HepG2 (cell line): Measurements from ENCODE around the gene CAMK2D. TPM values are rescaled to one million over a fixed set of nuclear protein-coding genes. Genes with fewer than 3 reads are reported as not detected.

Source experiments
- ATAC-seq: fragments of 200-7000 bp; cut with Tn5 transposase; 3 replicates; pipeline ENCODE4 v1.9.1; 2020; ENCODE audit warnings: mild to moderate bottlenecking, moderate library complexity
- BruUV-seq: library from RNA; stranded (reverse); fragments of 400-500 nt; replicated peaks from 2 replicates; lab custom pipeline; 2021; lab: Mats Ljungman, UMichigan
- CTCF ChIA-PET: fragments of 300-600 bp; formaldehyde crosslinking; extraction: SDS; loops from one replicate; lab custom pipeline; 2021; ENCODE audit warnings: low total read pairs, inconsistent platforms, low intra/inter-chr PET ratio; lab: Yijun Ruan, JAX
- POLR2A ChIA-PET: fragments of 350-600 bp; sonication (Branson Sonifier 250); formaldehyde crosslinking; loops from one replicate; lab custom pipeline; 2020; ENCODE audit warnings: antibody characterized with exemption, inconsistent platforms; lab: Yijun Ruan, JAX
- DNase-seq: peaks from one replicate; pipeline ENCODE4 v3.0.0-alpha.2; 2015; ENCODE audit warnings: low spot score
- FAIRE-seq: peaks from 3 replicates; lab custom pipeline; 2011; peaks lifted over from hg19 to GRCh38; lab: Jason Lieb, UNC
- H2AFZ ChIP-seq: one replicate; pipeline ENCODE4 v1.6.1; 2011; ENCODE audit warnings: low read length, inconsistent platforms
- H3K27ac ChIP-seq: fragments of 300-600 bp; 3 replicates; pipeline ENCODE4 v1.8.0; 2011; ENCODE audit warnings: mixed run types, mild to moderate bottlenecking, mixed read lengths, low read length, inconsistent platforms; ENCODE audit not compliant: insufficient read depth; ENCODE audit errors: extremely low read length
- H3K27me3 ChIP-seq, 2 experiments: fragments of 200-600 bp in 1 of 2; 2 replicates in 1 of 2; 3 replicates in 1 of 2; pipeline versions ENCODE4 v1.6.0 to v1.8.0; 2011; ENCODE audit warnings: low read length in 2 of 2, mild to moderate bottlenecking in 2 of 2, moderate library complexity in 2 of 2, inconsistent platforms in 1 of 2; ENCODE audit not compliant: insufficient read depth in 2 of 2, control insufficient read depth in 1 of 2
- H3K36me3 ChIP-seq, 2 experiments: fragments of 200-600 bp in 1 of 2; replicated peaks in 1 of 2; 2 replicates in 1 of 2; 3 replicates in 1 of 2; pipeline versions ENCODE4 v1.5.1 to v1.8.0; 2011; ENCODE audit warnings: low read length in 2 of 2, inconsistent platforms in 1 of 2; ENCODE audit not compliant: insufficient read depth in 2 of 2, control insufficient read depth in 1 of 2
- H3K4me1 ChIP-seq: 2 replicates; pipeline ENCODE4 v1.5.1; 2012; ENCODE audit warnings: low read length, inconsistent platforms; ENCODE audit not compliant: insufficient read depth
- H3K4me2 ChIP-seq: 2 replicates; pipeline ENCODE4 v1.6.0; 2011; ENCODE audit warnings: low read depth, low read length, inconsistent platforms
- H3K4me3 ChIP-seq, 3 experiments: fragments of 200-600 bp in 1 of 3; sonication (generic), shearing (Covaris generic) in 1 of 3; replicated peaks in 1 of 3; 2 replicates each; pipeline ENCODE4 v1.5.1; 2011 to 2016; ENCODE audit warnings: low read length in 3 of 3, inconsistent platforms in 2 of 3, low read depth in 2 of 3, mild to moderate bottlenecking in 2 of 3, control low read depth in 1 of 3, mixed read lengths in 1 of 3; ENCODE audit not compliant: insufficient read depth in 1 of 3
- H3K79me2 ChIP-seq: one replicate; pipeline ENCODE4 v1.6.1; 2011; ENCODE audit warnings: low read length, inconsistent platforms; ENCODE audit not compliant: insufficient read depth
- H3K9ac ChIP-seq: 2 replicates; pipeline ENCODE4 v1.6.0; 2011; ENCODE audit warnings: mild to moderate bottlenecking, low read depth, low read length, inconsistent platforms; ENCODE audit not compliant: insufficient read depth
- H3K9me3 ChIP-seq: 2 replicates; pipeline ENCODE4 v1.5.1; 2012; ENCODE audit warnings: mild to moderate bottlenecking, low read length
- H4K20me1 ChIP-seq: 2 replicates; pipeline ENCODE4 v1.6.0; 2011; ENCODE audit warnings: inconsistent platforms, mild to moderate bottlenecking, low read length, moderate library complexity; ENCODE audit not compliant: insufficient read depth
- IKZF1 ChIP-seq: fragments of 450-650 bp; IDR thresholded peaks from 2 replicates; pipeline ENCODE4 v1.7.1; 2016
- KDM6A ChIP-seq: IDR thresholded peaks from 2 replicates; pipeline ENCODE4 v1.6.1; 2016; ENCODE audit warnings: low read depth
- MED1 ChIP-seq: sonication (generic); formaldehyde crosslinking; IDR thresholded peaks from 2 replicates; pipeline ENCODE4 v1.4.0; 2020; ENCODE audit warnings: missing genetic modification reagents
- MIXL1 ChIP-seq: IDR thresholded peaks from 2 replicates; pipeline ENCODE4 v1.6.1; 2016
- NR2F6 ChIP-seq, 2 experiments: IDR thresholded peaks; 2 replicates each; pipeline ENCODE4 v1.6.1; 2016; ENCODE audit warnings: antibody characterized with exemption in 1 of 2, mild to moderate bottlenecking in 1 of 2
- RFX5 ChIP-seq: IDR thresholded peaks from 2 replicates; pipeline ENCODE4 v1.6.1; 2011; ENCODE audit warnings: low read depth, low read length, improper control_type of control experiment
- RXRB ChIP-seq: IDR thresholded peaks from 2 replicates; pipeline ENCODE4 v1.6.1; 2016; ENCODE audit warnings: borderline replicate concordance, missing genetic modification reagents, missing compliant biosample characterization
- ZNF224 ChIP-seq: sonication (generic); formaldehyde crosslinking; IDR thresholded peaks from 2 replicates; pipeline ENCODE4 v1.5.0; 2020; ENCODE audit warnings: mild to moderate bottlenecking, missing genetic modification reagents
- WGBS: methylation state at CpG from one replicate; pipeline ENCODE4 v1.1.6; 2017; ENCODE audit warnings: low lambda C conversion rate; 5-methylcytosine and 5-hydroxymethylcytosine counted together
- in situ Hi-C: cut with HindIII; loops from 2 replicates; pipeline ENCODE4 v1.10.0; 2017; ENCODE audit warnings: low pct_unique_long_range_greater_than_20kb; ENCODE audit not compliant: extremely low pct_ligation_motif_present
- intact Hi-C: fragments of 100-400 bp; cut with micrococcal nuclease; formaldehyde crosslinking; loops from one replicate; pipeline ENCODE4 v1.10.0; 2022; ENCODE audit not compliant: unreplicated experiment
- polyA plus RNA-seq, 8 experiments: library from polyadenylated mRNA; depleted of rRNA in 3 of 8; stranded (reverse) in 7 of 8; unstranded in 1 of 8; fragments of >200 nt; fragmentation: Illumina TruSeq in 4 of 8; extraction: Trizol in 4 of 8; gene quantifications; 2 replicates each; pipeline versions ENCODE4 v1.2.1 to v1.2.3, GENCODE V29; 2011 to 2016; ENCODE audit warnings: low read depth in 4 of 8, missing spikeins in 1 of 8, mixed read lengths in 1 of 8; ENCODE audit not compliant: insufficient read depth in 1 of 8
- total RNA-seq, 5 experiments: library from RNA; depleted of rRNA; stranded (reverse); fragments of >200 nt; fragmentation: Illumina TruSeq; extraction: Trizol; gene quantifications; 2 replicates each; pipeline ENCODE4 v1.2.3, GENCODE V29; 2016; ENCODE audit warnings: low read depth in 1 of 5
- TF ChIP-seq, protein P1 (sequence below): sonication (generic); formaldehyde crosslinking; IDR thresholded peaks from 2 replicates; pipeline ENCODE4 v1.4.0; 2020; ENCODE audit warnings: low read depth, mild to moderate bottlenecking, missing genetic modification reagents

CAMK2D gene
- total and polyA plus RNA-seq, 2 of the 13 experiments (the other 11 are each of a cell fraction or from before 2014, with no cell fraction given) = 18.0 to 65.4 TPM

DNA sequence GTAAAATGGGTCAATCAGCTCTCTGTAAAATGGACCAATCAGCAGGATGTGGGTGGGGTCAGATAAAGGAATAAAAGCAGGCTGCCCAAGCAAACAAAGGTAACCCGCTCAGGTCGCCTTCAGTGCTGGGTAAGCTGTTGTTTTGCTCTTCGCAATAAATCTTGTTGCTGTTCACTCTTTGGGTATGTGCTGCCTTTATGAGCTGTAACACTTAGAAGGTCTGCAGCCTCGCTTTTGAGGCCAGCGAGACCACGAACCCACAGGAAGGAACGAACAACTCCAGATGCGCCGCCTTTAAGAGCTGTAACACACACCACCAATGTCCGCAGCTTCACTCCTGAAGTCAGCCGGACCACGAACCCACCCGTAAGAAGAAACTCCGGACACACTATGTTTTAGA lies 11.5 kb upstream of the CAMK2D start:
- Histone ChIP-seq H2AFZ (no peak overlapping the region), H3K27me3 (no peaks in the 10 kb centered on the region), H3K27ac (no peak overlapping the region)
- FAIRE-seq (no peak), DNase-seq (no peak)
- TF ChIP-seq NR2F6 (IDR thresholded peaks at IDR 0.05) (no peak), NR2F6 (CRISPR knock-in tag; IDR thresholded peaks at IDR 0.05) (no peak), RXRB (CRISPR knock-in tag) (no peak), MED1 (CRISPR knock-in tag) (no peak), MIXL1 (CRISPR knock-in tag) (no peak), RFX5 (no peak), IKZF1 (no peak)
- TF ChIP-seq, protein P1, sequence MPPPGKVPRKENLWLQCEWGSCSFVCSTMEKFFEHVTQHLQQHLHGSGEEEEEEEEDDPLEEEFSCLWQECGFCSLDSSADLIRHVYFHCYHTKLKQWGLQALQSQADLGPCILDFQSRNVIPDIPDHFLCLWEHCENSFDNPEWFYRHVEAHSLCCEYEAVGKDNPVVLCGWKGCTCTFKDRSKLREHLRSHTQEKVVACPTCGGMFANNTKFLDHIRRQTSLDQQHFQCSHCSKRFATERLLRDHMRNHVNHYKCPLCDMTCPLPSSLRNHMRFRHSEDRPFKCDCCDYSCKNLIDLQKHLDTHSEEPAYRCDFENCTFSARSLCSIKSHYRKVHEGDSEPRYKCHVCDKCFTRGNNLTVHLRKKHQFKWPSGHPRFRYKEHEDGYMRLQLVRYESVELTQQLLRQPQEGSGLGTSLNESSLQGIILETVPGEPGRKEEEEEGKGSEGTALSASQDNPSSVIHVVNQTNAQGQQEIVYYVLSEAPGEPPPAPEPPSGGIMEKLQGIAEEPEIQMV (CRISPR knock-in tag) = no peak
- TF ChIP-seq, all 625 proteins: peak for 0
- ChIA-PET CTCF (no interaction called here), POLR2A (no interaction called here)
- 82% methylated on average over 14 of the region's 14 CpGs for WGBS
- Histone ChIP-seq H3K79me2 (no peaks in the 10 kb centered on the region), H3K9me3 (no peaks in the 10 kb centered on the region), H3K36me3 (no peaks in the 10 kb centered on the region), H3K9ac (no peak overlapping the region), H3K4me1 (no peaks in the 10 kb centered on the region), H4K20me1 (no peaks in the 10 kb centered on the region), H3K4me3 (no peak overlapping the region), H3K4me2 (no peak overlapping the region)
- in situ Hi-C loops (no loop called here), intact Hi-C loops (no loop called here)
- no TSS peak for BruUV-seq
- ATAC-seq = no peak

DNA sequence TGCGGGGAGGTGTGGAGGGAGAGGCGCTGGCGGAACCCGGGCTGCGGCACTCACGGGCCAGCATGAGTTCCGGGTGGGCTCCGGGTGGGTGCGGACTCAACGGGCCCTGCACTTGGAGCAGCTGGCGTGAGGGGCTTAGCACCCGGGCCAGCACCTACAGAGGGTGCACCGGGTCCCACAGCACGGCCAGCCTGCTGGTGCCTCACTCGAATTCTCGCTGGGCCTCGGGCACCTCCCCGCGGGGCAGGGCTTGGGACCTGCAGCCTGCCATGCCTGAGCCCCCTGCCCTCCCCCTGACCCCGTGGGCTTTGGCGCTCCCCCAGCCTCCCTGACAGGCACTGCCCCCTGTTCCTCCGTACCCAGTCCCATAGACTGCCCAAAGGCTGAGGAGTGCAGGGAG lies 10.8 kb upstream of the CAMK2D start:
- Histone ChIP-seq H3K4me1 (peaks cover 1% of the 10 kb centered on the region), H3K36me3 (no peaks in the 10 kb centered on the region), H3K9me3 (no peaks in the 10 kb centered on the region), H3K79me2 (no peaks in the 10 kb centered on the region), H4K20me1 (no peaks in the 10 kb centered on the region), H3K27ac (no peak overlapping the region), H3K27me3 (no peaks in the 10 kb centered on the region), H3K9ac (no peak overlapping the region), H2AFZ (no peak overlapping the region), H3K4me2 (no peak overlapping the region), H3K4me3 (no peak overlapping the region)
- intact Hi-C loops = no loop called here
- CTCF ChIA-PET = no interaction called here
- DNase-seq = no peak
- POLR2A ChIA-PET = no interaction called here
- BruUV-seq = no TSS peak
- no peak for ATAC-seq
- TF ChIP-seq KDM6A (CRISPR knock-in tag) (no peak), ZNF224 (CRISPR knock-in tag) (no peak)
- in situ Hi-C loops = no loop called here
- FAIRE-seq = no peak
- WGBS = no CpG with 5 or more reads among the region's 22 CpGs
